Muscle of arm (tissue), 14 donors: ENCODE results near the gene NR1H3. TPM values are rescaled to one million over a fixed set of nuclear protein-coding genes. Genes with fewer than 3 reads are reported as not detected.
"Not testable (repeated sequence)": the region's sequence is repeated elsewhere in the genome, so short reads cannot be mapped to it uniquely, and the experiment has no call there.

Source experiments
- DNase-seq: peaks from one replicate; pipeline ENCODE4 v3.0.0-alpha.2; 2013
- long read RNA-seq, 11 donors: transcript quantifications; one replicate each; lab custom pipeline, GENCODE V29; 2026
- polyA plus RNA-seq, 12 donors: library from polyadenylated mRNA; unstranded; fragments of 120-200 nt; gene quantifications; one replicate each; pipeline ENCODE4 v1.2.1, GENCODE V29; 2013; ENCODE audit not compliant: insufficient read length in 12 of 12

The NR1H3 gene
- polyA plus RNA-seq = 10 to 100 TPM in 11 of 12 donors, not detected in 1; 10.3 to 42.1 (median 16.1) TPM
- long read RNA-seq, donor 1, transcript NR1H3-216 (2 exons, 706 nt) = major isoform, 7 of 27 reads
- long read RNA-seq, donor 1, partial matches to known transcripts = 5 of 27 reads
- long read RNA-seq, donor 1, other reads (novel, unspliced or antisense) = 9 of 27 reads
- long read RNA-seq, donor 2, partial matches to known transcripts = 0 of 3 reads
- long read RNA-seq, donor 2, other reads (novel, unspliced or antisense) = 0 of 3 reads
- long read RNA-seq, donor 3, partial matches to known transcripts = 0 of 4 reads
- long read RNA-seq, donor 3, other reads (novel, unspliced or antisense) = 0 of 4 reads
- long read RNA-seq, donor 4 = 0 reads
- long read RNA-seq, donor 5 = 0 reads
- long read RNA-seq, donor 6 = 0 reads
- long read RNA-seq, donor 7, partial matches to known transcripts = 0 of 1 reads
- long read RNA-seq, donor 7, other reads (novel, unspliced or antisense) = 0 of 1 reads
- long read RNA-seq, donor 8, partial matches to known transcripts = 0 of 4 reads
- long read RNA-seq, donor 8, other reads (novel, unspliced or antisense) = 0 of 4 reads
- long read RNA-seq, donor 9, partial matches to known transcripts = 0 of 5 reads
- long read RNA-seq, donor 9, other reads (novel, unspliced or antisense) = 0 of 5 reads
- long read RNA-seq, donor 10 = 0 reads
- long read RNA-seq, donor 11, partial matches to known transcripts = 0 of 1 reads
- long read RNA-seq, donor 11, other reads (novel, unspliced or antisense) = 0 of 1 reads

DNA sequence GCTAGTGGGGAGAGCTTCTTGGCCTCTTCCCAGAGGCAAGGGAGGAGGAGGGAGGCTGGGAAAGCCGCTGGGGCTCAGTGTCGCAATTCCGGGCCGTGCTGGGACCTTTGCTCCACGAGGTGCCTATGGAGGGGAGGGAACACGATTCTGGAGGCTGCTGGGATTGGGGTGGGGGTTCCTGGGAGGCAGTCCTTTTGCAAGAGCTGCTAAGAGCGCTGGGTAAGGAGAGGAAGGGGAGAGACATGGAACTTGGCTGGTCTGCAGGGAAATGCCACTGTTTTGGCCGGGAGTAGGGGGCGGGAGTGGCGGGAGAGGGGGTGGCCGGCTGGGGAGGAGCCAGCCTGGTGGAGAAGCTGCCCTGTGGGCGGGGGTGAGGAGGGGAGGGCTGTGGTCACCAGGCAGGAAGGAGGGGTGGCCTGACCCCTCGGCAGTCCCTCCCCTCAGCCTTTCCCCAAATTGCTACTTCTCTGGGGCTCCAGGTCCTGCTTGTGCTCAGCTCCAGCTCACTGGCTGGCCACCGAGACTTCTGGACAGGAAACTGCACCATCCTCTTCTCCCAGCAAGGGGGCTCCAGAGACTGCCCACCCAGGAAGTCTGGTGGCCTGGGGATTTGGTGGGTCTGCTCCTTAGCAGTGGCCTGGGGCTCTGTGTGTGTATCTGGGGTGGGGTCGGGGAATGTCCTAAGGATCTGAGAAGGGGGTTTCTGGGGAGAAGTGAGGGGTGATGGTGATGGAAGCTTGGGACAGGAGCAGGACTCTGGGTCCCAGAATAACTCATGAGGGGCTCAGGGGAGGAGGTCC lies at the start of gene NR1H3:
NR1H3 (plus strand) TSS at position 480 of the 800 bp plus-strand sequence. CDS start 1,221 bp downstream, outside the sequence.
- peak; percentile 62 for DNase-seq

DNA sequence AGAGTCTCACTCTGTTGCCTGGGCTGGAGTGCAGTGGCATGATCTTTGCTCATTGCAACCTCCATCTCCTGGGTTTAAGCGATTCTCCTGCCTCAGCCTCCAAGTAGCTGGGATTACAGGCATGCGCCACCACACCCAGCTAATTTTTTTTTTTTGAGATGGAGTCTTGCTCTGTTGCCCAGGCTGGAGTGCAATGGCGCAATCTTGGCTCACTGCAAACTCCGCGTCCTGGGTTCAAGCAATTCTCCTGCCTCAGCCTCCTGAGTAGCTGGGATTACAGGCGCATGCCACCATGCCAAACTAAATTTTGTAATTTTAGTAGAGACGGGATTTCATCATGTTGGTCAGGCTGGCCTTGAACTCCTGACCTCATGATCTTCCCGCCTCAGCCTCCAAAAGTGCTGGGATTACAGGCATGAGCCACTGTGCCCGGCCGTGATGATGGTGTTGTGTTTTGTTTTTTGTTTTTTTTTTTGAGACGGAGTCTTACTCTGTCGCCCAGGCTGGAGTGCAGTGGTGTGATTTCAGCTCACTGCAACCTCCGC lies 49.7 kb upstream of the NR1H3 start:
- not testable (repeated sequence) for DNase-seq

DNA sequence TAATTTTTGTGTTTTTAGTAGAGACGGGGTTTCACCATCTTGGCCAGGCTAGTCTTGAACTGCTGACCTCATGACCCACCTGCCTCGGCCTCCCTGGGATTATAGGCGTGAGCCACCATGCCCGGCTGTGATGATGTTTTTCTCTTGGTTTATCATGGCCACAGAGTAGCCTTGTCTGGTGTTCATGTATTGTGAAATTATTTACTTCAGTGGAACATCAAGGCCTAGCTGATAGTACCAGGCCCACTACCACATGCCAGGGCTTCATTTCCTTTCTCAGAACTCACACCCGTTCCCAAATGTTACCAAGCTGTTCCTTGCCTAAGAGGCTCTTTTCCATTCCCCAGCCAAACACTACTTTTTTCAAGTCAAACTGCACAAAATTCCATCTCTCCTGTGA lies 49.2 kb upstream of the NR1H3 start:
- DNase-seq = no peak

DNA sequence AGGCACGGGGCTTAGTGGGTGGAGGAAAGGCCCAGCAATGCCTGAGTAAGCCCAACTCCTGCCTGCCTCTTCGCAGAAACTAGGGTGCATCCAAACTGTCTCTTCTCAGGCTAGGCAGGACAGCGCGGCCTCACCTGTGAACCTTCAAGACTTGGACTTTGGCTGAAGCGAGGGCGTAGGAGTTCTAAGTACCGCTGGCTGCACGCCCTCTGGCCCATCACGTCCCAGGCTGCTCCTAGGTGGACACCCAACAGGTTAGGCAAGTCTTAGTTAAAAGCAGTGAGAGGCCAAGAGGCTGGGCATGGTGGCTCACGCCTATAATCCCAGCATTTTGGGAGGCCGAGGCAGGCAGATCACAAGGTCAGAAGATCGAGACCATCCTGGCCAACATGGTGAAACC lies 44.9 kb upstream of the NR1H3 start:
- no peak for DNase-seq

DNA sequence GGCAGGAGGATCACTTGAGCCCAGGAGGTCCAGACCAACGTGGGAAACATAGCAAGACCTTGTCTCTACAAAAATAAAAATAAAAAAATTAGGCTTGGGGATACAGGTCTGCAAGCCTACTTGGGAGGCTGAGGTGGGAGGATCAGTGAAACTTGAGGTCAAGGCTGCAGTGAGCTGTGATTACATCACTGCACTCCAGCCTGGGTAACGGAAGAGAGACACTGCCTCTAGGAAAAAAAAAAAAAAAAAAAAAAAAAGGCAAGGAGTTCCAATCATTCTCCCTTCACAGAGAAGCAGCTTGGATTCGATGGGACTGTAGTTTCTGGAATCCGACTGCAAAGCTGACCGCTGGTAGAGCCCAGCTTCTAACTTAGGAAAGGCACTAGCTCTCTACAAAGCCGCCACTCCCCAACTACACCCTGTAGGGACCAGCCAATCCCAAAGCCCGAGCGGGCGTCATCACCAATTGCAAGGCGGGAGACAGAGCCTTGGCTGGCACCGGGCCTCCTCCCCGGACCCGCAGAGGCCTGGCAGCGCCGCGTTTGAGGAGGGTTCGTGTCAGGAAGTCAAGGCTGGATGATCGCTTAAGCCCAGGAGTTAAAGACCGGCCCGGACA lies 43.7 kb upstream of the NR1H3 start:
- DNase-seq = peak; percentile 76

DNA sequence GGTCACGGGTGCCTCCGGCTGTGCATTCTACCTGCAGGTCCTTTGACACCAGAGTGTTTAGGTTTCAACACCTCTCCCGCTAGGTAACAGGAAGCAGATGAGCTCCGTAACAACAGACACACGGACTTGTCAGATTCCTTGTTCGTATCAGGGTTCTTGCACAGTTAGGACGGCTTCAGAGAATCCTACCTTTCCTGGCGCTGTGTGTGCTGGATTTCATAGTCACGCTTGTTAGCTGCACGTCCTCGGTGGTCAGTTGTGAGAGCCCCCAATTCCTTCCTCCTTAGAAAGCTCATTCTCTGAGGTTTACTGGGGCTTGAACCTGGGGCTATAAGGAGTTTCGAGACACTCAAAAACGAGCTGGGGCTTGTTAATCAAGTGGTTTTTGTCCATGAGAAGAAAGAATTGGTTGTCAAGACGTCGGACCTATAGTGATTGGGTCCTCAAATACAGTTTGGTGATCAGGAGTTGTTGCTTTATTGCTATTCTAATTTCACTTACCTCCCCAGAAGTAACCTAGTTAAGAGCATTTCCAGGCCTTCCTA lies 42.4 kb upstream of the NR1H3 start:
- DNase-seq = no peak

DNA sequence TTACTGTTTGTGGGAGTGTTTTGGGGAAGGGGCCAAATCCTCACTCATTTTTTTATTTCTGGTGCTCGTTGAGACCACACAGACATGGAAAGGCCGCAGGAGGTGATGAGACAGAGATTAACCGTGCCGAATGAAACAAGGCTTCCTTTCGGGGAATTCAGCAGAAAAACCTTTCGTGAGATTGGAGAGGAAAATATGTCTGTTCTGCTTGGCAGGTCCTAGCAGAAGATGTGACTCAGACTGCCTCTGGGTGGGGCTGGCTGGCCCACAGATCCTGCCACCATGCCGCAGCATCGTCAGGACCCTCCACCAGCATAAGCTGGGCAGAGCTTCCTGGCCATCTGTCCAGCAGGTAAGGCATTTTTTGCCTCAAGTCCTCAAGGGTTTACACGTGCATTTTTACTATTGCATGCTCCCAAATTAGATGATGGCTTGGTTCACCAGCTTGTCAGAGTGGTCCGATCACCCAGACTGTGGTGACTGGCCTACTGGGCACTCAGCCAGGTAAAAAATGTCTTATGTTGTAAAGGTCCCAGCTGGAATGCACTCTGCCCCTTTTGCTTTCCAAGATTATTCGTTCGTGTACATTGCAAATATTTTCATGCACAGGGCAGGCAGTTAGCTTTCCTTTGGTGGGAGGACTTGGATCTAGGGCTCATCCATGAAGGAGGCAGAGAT lies 41.5 kb upstream of the NR1H3 start:
- DNase-seq = peak; percentile 71

DNA sequence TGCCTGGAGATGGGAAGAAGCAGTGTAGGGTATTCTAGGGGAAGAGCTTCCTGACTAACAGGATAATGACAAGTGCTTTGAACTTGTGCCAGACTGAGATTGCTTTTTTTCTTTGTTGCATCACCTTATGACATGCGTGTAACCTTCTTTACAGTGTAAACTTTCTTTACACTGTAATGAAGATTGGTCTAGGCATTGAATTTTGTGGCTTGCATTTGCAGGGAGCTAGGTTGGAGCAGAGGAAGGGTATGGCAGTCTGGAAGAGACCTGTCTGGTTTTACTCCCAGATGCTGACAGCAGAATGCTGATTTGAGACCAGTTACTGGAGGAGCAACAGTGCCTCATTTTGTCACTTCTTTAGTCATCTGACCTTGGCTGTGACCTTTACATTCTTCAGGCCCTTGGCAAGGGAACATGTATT lies 37.4 kb upstream of the NR1H3 start:
- no peak for DNase-seq

DNA sequence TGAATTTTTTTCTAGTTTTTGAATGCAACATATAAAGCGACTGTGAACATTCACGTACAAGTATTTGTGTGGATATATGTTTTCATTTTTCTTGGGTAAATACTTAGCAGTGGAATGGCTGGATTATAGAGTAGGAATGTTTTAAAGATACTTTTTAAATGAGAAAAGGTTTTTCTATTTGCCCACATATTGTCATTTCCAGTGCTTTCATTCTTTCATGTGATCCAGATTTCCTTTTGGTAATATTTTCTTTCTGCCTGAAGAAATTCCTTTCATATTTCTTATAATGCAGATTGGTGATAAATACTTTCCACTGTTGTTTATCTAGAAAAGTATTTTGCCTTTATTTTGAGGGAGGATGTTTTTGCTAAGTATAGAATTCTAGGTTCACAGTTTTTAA lies 35.1 kb upstream of the NR1H3 start:
- no peak for DNase-seq

DNA sequence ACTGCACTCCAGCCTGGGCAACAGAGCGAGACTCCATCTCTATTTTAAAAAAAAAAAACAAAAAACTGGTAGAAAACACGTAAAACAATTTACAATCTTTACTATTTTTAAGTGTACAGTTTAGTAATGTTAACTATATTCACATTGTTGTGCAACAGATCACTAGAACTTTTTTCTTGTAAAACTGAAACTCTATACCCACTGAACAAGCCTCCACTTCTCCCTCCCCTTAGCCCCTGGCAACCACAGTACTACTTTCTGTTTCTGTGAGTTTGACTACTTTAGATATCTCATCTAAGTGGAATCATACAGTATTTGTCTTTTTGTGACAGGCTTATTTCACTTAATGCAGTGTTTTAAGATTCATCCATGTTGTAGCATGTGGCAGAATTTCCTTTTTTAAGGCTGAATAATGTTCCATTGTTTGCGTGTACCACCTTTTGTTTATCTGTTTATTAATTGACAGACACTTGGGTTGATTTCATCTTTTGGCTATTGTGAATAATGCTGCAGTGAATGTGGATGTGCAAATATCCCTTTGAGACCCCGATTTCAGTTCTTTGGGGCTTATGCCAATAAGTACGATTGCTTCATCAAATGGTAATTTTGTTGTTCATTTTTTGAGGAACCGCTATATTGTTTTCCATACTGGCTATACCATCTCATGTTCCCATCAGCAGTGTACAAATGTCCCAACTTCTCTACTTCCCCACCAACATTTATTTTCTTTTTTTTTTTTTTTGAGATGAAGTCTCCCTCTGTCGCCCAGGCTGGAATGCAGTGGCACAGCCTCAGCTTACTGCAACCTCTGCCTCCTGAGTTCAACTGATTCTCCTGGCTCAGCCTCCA lies 32.0 kb upstream of the NR1H3 start:
- no peak for DNase-seq

DNA sequence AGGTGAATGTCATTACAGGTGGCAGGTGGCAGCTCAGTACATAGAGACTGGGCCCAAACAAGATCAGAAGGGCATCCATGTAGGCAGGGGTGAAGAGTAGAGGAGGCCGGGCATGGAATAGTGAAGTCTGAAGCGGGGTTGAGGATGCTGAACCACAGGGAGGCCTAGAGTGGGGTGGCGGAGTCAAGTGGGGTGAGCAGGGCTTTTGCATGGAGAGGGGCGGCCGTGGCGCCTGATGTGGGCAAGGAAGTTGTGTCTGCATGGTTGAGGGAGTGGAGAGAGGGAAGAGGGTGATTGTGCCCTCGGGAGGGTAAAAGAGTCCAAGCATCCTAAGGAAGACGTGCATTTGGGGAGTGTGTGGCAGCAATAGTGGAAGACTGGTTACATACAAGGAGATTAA lies 28.6 kb upstream of the NR1H3 start:
- DNase-seq = no peak

DNA sequence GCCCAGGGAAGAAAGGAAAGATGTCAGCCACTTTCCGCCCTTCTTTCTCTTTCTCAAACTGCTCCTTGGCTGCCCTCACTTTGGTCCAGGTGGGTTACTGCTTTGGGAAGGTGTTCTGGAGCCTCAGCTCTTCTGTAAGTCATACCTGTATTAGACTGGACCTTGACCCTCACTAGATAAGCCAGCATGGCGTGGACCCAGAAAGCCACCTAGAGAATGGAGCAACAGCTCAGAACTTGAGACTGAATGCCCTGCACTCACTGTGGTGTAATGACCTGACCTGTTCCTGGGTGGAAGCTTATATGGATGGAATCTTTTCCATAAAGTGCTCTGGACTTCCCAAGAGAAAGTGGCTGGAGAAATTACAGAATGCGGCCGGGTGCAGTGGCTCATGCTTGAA lies 24.7 kb upstream of the NR1H3 start:
- DNase-seq = no peak

DNA sequence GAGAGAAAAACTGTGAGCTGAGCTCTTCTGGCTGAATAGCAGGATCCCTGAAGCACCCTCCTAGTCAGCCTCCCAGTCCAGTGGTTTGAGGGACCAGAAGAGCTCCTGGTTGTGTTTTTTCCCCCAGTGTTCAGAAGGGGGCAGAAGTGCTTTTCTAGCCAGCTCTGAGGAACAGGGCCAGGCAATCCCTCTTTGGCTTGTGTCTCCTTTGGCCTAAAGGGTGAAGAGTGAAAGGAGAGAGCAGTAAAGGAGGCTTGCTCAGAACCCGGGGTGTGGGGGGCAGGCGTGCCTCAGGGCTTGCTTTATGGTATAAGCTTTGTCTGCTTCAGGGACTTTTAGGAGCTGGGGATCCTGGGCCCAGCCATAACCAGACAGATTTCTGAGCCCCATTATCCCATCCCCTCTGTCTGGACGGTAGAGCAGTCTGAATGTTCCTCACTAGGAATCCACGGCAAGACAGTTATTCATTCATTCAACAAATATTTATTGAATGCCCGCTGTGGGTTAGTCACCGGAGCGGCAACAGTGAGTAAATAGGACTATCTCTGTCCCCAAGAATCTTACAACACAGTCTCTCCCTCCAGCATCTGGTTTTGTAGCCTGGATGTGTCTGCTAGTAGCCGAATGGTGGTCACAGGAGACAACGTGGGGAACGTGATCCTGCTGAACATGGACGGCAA lies 23.7 kb upstream of the NR1H3 start:
- peak; percentile 48 for DNase-seq

DNA sequence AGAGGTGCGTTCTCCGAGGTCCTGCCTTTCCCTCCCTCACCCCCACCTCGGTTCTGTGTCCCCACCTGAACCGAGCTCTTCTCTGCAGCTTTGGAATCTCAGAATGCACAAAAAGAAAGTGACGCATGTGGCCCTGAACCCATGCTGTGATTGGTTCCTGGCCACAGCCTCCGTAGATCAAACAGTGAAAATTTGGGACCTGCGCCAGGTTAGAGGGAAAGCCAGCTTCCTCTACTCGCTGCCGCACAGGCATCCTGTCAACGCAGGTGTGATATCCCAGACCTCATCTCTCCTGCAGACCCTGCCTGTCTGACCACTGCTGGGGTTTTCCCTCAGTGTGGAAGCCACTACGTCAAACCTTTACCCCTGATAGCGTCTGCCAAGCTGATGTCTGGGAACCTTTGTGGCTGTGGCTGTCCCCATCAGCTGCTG lies 23.1 kb upstream of the NR1H3 start:
- DNase-seq = no peak

DNA sequence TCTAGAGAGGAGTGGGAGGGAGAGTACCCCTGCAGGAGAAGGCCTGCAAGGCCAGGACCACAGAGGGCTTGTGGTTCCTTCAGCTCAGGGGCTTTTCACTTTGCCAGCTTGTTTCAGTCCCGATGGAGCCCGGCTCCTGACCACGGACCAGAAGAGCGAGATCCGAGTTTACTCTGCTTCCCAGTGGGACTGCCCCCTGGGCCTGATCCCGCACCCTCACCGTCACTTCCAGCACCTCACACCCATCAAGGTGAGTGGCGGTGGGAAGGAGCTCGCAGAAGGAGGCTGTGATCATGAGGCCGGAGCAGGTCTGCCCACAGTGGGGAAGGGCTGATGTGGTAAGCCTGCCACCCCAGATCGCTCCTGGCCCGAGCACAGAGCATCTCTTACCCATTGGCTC lies 22.6 kb upstream of the NR1H3 start:
- DNase-seq = no peak

DNA sequence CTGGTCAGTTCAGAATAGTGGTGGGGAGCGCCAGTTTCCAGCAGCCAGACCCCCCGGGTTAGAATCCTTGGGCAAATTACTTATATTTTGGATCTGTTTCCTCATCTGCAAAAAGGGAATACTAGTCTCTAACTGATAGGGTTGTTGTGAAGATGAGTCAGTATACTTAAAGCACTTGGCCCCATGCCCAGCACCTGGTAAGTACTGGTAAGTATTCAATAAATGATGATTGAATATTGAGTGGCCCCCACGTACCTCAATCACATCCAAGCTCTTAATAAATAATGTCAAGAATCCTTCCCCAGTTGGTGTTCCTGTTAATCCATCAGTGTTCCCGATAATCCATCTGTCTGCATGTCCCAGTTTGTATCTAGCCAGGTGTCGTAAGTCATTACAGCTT lies 21.3 kb upstream of the NR1H3 start:
- no peak for DNase-seq

DNA sequence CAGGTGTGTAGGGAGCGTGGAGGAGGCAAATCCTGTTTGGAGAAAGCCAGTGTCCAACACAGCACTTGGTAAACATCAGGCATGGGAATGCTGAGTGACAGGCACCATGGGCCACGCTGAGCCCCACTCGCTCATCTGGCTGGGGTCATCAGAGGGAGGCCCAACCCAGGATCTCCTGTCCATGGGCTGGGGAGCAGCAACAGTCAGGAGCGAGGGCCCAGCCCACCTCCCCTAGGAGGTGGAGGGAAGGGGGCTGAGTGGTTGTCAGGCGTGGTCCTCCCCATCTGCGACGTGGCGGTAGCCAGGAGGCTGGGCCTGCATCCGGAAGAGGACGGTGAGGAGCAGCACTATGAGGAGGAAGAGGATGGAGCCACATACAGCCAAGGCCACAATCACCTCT lies 17.9 kb upstream of the NR1H3 start:
- no peak for DNase-seq

DNA sequence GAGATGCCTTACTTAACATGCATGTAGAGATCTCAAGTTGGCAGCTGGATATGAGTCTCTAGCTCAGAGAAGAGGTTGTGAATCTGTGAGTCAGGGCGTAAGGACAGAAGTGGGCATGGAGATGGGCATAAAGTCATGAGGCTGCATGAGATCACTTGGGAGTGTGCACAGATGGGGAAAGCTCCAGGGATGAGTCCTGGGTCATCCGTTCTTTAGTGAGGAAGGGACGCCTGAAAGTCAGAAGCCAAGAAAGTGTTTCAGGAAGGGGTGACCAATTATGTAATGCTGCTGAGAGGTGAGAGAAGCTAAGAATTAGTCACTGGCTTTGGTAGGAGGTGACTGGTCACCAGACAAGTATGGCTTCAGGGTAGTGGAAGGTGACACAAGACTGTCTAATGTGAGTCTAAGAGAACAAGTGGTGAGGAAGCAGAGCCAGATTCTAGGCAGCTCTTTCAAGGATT lies 15.9 kb upstream of the NR1H3 start:
- no peak for DNase-seq
